ENCODE results near the gene JUNB.

The JUNB gene

GRCh38 chr19:12769689-12770088, 21.6 kb upstream of the JUNB start:
- Histone ChIP-seq H3K4me1 (ENCODE audit: low read length) (peaks cover 4% of the 10 kb centered on the region; the same call in 1 of the 2 replicates), H3K4me3 (ENCODE audit: low read length) (no peak overlapping the region), H3K27ac (ENCODE audit: low read length) (no peak overlapping the region), H2AFZ (ENCODE audit: low read depth, low read length) (no peak overlapping the region), H3K79me2 (ENCODE audit: low read length) (no peaks in the 10 kb centered on the region), H3K27me3 (ENCODE audit: low read depth, low read length) (no peaks in the 10 kb centered on the region), H3K36me3 (replicated peaks; ENCODE audit: low read depth, low read length) (peaks cover 3% of the 10 kb centered on the region), H3K9me3 (ENCODE audit: insufficient read depth, low read length) (no peaks in the 10 kb centered on the region), H4K20me1 (ENCODE audit: insufficient read depth, low read length) (no peaks in the 10 kb centered on the region), H3K4me2 (ENCODE audit: low read length) (no peak overlapping the region), H3K9ac (ENCODE audit: low read length) (no peak overlapping the region)
- TF ChIP-seq EZH2phosphoT487 (IDR thresholded peaks at IDR 0.05; ENCODE audit: low read depth), result no peak
- no peak for TF ChIP-seq CTCF (IDR thresholded peaks at IDR 0.05; ENCODE audit: low read depth, low read length)

GRCh38 chr19:12770922-12771321, 20.4 kb upstream of the JUNB start:
- Histone ChIP-seq H3K36me3 (replicated peaks; ENCODE audit: low read depth, low read length) (peaks cover 3% of the 10 kb centered on the region), H3K4me3 (ENCODE audit: low read length) (no peak overlapping the region), H3K79me2 (ENCODE audit: low read length) (no peaks in the 10 kb centered on the region), H3K9me3 (ENCODE audit: insufficient read depth, low read length) (no peaks in the 10 kb centered on the region), H3K27ac (ENCODE audit: low read length) (no peak overlapping the region), H2AFZ (ENCODE audit: low read depth, low read length) (no peak overlapping the region), H3K4me2 (ENCODE audit: low read length) (no peak overlapping the region), H4K20me1 (ENCODE audit: insufficient read depth, low read length) (no peaks in the 10 kb centered on the region), H3K27me3 (ENCODE audit: low read depth, low read length) (no peaks in the 10 kb centered on the region), H3K9ac (ENCODE audit: low read length) (no peak overlapping the region), H3K4me1 (ENCODE audit: low read length) (peaks cover 7% of the 10 kb centered on the region; the same call in 1 of the 2 replicates)
- TF ChIP-seq EZH2phosphoT487 (IDR thresholded peaks at IDR 0.05; ENCODE audit: low read depth), result no peak
- TF ChIP-seq CTCF (IDR thresholded peaks at IDR 0.05; ENCODE audit: low read depth, low read length), result no peak

GRCh38 chr19:12772323-12772722, 19.0 kb upstream of the JUNB start:
- H3K4me2 ChIP-seq (ENCODE audit: low read length), result no peak overlapping the region
- no peaks in the 10 kb centered on the region for H3K9me3 ChIP-seq (ENCODE audit: insufficient read depth, low read length)
- H4K20me1 ChIP-seq (ENCODE audit: insufficient read depth, low read length), result no peaks in the 10 kb centered on the region
- TF ChIP-seq EZH2phosphoT487 (IDR thresholded peaks at IDR 0.05; ENCODE audit: low read depth), result no peak
- TF ChIP-seq CTCF (IDR thresholded peaks at IDR 0.05; ENCODE audit: low read depth, low read length), result no peak
- H3K27ac ChIP-seq (ENCODE audit: low read length), result no peak overlapping the region
- no peak overlapping the region for H3K4me3 ChIP-seq (ENCODE audit: low read length)
- no peaks in the 10 kb centered on the region for H3K27me3 ChIP-seq (ENCODE audit: low read depth, low read length)
- H2AFZ ChIP-seq (ENCODE audit: low read depth, low read length), result no peak overlapping the region
- no peak overlapping the region for H3K9ac ChIP-seq (ENCODE audit: low read length)
- peaks cover 3% of the 10 kb centered on the region for H3K36me3 ChIP-seq (replicated peaks; ENCODE audit: low read depth, low read length)
- H3K4me1 ChIP-seq (ENCODE audit: low read length), result peaks cover 6% of the 10 kb centered on the region; the same call in 1 of the 2 replicates
- no peaks in the 10 kb centered on the region for H3K79me2 ChIP-seq (ENCODE audit: low read length)

GRCh38 chr19:12773571-12773970, 17.7 kb upstream of the JUNB start:
- Histone ChIP-seq H3K9me3 (ENCODE audit: insufficient read depth, low read length) (no peaks in the 10 kb centered on the region), H3K9ac (ENCODE audit: low read length) (no peak overlapping the region), H3K4me2 (ENCODE audit: low read length) (no peak overlapping the region), H3K4me3 (ENCODE audit: low read length) (no peak overlapping the region), H4K20me1 (ENCODE audit: insufficient read depth, low read length) (no peaks in the 10 kb centered on the region), H2AFZ (ENCODE audit: low read depth, low read length) (no peak overlapping the region), H3K27ac (ENCODE audit: low read length) (no peak overlapping the region), H3K36me3 (replicated peaks; ENCODE audit: low read depth, low read length) (peaks cover 3% of the 10 kb centered on the region), H3K79me2 (ENCODE audit: low read length) (0 out of 2 replicates have a peak, but pooled peaks cover 4% of the 10 kb centered on the region), H3K27me3 (ENCODE audit: low read depth, low read length) (no peaks in the 10 kb centered on the region), H3K4me1 (ENCODE audit: low read length) (peaks cover 7% of the 10 kb centered on the region; the same call in 1 of the 2 replicates)
- TF ChIP-seq EZH2phosphoT487 (IDR thresholded peaks at IDR 0.05; ENCODE audit: low read depth), result no peak
- peak; percentile 41 for TF ChIP-seq CTCF (IDR thresholded peaks at IDR 0.05; ENCODE audit: low read depth, low read length)
